ENCODE measurements around the gene VCP. TPM values are rescaled to one million over a fixed set of nuclear protein-coding genes. Genes with fewer than 3 reads are reported as not detected.

Gene VCP
- total and polyA plus RNA-seq, 2 experiments from 2014 or later = 130 to 408 TPM

DNA sequence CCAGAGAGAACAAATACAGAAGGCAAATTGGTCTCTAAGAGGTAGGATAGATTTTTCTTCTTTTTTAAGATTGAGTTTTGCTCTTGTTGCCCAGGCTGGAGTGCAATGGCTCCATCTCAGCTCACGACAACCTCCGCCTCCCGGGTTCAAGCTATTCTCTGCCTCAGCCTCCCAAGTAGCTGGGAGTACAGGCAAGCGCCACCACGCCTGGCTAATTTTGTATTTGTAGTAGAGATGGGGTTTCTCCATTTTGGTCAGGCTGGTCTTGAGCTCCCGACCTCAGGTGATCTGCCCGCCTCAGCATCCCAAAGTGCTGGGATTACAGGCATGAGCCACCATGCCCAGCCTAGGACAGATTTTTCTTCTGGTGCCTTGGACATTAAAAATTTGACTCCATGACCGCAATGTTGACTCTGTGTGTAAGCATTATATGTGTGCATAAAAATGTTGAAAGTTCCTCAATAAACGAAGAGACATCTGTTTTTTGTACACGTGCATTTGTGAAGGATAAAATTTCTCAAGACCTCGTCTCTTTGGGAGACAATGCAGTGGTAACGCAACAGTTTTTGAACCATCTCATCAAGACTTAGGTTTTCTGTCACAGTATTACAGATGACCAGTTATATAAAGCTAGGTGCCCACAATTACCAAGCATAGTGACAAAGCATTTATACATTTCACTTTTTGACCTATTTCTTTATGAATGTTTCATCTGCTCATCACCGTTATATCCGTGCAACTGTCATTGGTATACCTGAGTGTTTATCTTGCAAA, 17.4 kb downstream of the VCP start:
- Histone ChIP-seq H3K27me3 (ENCODE audit: insufficient read depth) (no peaks in the 10 kb centered on the region), H3K4me2 (no peak overlapping the region), H4K20me1 (replicated peaks; ENCODE audit: insufficient read depth) (peaks cover 18% of the 10 kb centered on the region), H3K79me2 (replicated peaks; ENCODE audit: insufficient read depth) (no peaks in the 10 kb centered on the region; the same call in 1 of the 2 replicates), H3K36me3 (ENCODE audit: insufficient read depth) (peaks cover 60% of the 10 kb centered on the region), H3K4me3 (no peak overlapping the region), H2AFZ (no peak overlapping the region), H3K9me2 (ENCODE audit: insufficient read depth) (no peaks in the 10 kb centered on the region), H3F3A (replicated peaks; ENCODE audit: low read depth) (peaks cover 35% of the 10 kb centered on the region), H3K4me1 (ENCODE audit: insufficient read depth) (no peaks in the 10 kb centered on the region), H3K27ac (ENCODE audit: low read depth) (peak overlapping the region; percentile 35; the same call in 1 of the 2 replicates)
- DNase-seq (ENCODE audit: low spot score) (no peak), ATAC-seq (no peak)
- Mint-ChIP-seq H3K36me3 (ENCODE audit: low read depth) (peaks cover 86% of the 10 kb centered on the region), H3K9me3 (no peaks in the 10 kb centered on the region), H3K4me1 (no peaks in the 10 kb centered on the region), H3K27me3 (ENCODE audit: insufficient read depth, low read depth, poor library complexity) (peaks cover 2% of the 10 kb centered on the region), H3K4me3 (no peak overlapping the region), H3K27ac (no peak overlapping the region; the same call in 1 of the 2 replicates)
- TF ChIP-seq, protein P1, sequence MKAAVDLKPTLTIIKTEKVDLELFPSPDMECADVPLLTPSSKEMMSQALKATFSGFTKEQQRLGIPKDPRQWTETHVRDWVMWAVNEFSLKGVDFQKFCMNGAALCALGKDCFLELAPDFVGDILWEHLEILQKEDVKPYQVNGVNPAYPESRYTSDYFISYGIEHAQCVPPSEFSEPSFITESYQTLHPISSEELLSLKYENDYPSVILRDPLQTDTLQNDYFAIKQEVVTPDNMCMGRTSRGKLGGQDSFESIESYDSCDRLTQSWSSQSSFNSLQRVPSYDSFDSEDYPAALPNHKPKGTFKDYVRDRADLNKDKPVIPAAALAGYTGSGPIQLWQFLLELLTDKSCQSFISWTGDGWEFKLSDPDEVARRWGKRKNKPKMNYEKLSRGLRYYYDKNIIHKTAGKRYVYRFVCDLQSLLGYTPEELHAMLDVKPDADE (IDR thresholded peaks at IDR 0.05) = no peak
- TF ChIP-seq, protein P2, sequence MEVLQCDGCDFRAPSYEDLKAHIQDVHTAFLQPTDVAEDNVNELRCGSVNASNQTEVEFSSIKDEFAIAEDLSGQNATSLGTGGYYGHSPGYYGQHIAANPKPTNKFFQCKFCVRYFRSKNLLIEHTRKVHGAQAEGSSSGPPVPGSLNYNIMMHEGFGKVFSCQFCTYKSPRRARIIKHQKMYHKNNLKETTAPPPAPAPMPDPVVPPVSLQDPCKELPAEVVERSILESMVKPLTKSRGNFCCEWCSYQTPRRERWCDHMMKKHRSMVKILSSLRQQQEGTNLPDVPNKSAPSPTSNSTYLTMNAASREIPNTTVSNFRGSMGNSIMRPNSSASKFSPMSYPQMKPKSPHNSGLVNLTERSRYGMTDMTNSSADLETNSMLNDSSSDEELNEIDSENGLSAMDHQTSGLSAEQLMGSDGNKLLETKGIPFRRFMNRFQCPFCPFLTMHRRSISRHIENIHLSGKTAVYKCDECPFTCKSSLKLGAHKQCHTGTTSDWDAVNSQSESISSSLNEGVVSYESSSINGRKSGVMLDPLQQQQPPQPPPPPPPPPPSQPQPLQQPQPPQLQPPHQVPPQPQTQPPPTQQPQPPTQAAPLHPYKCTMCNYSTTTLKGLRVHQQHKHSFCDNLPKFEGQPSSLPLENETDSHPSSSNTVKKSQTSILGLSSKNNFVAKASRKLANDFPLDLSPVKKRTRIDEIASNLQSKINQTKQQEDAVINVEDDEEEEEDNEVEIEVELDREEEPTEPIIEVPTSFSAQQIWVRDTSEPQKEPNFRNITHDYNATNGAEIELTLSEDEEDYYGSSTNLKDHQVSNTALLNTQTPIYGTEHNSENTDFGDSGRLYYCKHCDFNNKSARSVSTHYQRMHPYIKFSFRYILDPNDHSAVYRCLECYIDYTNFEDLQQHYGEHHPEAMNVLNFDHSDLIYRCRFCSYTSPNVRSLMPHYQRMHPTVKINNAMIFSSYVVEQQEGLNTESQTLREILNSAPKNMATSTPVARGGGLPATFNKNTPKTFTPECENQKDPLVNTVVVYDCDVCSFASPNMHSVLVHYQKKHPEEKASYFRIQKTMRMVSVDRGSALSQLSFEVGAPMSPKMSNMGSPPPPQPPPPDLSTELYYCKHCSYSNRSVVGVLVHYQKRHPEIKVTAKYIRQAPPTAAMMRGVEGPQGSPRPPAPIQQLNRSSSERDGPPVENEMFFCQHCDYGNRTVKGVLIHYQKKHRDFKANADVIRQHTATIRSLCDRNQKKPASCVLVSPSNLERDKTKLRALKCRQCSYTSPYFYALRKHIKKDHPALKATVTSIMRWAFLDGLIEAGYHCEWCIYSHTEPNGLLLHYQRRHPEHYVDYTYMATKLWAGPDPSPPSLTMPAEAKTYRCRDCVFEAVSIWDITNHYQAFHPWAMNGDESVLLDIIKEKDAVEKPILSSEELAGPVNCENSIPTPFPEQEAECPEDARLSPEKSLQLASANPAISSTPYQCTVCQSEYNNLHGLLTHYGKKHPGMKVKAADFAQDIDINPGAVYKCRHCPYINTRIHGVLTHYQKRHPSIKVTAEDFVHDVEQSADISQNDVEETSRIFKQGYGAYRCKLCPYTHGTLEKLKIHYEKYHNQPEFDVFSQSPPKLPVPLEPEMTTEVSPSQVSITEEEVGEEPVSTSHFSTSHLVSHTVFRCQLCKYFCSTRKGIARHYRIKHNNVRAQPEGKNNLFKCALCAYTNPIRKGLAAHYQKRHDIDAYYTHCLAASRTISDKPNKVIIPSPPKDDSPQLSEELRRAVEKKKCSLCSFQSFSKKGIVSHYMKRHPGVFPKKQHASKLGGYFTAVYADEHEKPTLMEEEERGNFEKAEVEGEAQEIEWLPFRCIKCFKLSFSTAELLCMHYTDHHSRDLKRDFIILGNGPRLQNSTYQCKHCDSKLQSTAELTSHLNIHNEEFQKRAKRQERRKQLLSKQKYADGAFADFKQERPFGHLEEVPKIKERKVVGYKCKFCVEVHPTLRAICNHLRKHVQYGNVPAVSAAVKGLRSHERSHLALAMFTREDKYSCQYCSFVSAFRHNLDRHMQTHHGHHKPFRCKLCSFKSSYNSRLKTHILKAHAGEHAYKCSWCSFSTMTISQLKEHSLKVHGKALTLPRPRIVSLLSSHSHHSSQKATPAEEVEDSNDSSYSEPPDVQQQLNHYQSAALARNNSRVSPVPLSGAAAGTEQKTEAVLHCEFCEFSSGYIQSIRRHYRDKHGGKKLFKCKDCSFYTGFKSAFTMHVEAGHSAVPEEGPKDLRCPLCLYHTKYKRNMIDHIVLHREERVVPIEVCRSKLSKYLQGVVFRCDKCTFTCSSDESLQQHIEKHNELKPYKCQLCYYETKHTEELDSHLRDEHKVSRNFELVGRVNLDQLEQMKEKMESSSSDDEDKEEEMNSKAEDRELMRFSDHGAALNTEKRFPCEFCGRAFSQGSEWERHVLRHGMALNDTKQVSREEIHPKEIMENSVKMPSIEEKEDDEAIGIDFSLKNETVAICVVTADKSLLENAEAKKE (CRISPR knock-in tag; IDR thresholded peaks at IDR 0.05) = no peak
- no peak for TF ChIP-seq EZH2phosphoT487 (IDR thresholded peaks at IDR 0.05; ENCODE audit: unreplicated experiment)
